GM21825 (cell line): ENCODE results near the gene CXCL17.
"Not testable (repeated sequence)": the region's sequence is repeated elsewhere in the genome, so short reads cannot be mapped to it uniquely, and the experiment has no call there.

Experiments used
- ATAC-seq: cut with Tn5 transposase; IDR thresholded peaks from one replicate; pipeline ENCODE4 v1.9.1; 2021; ENCODE audit warnings: mild to moderate bottlenecking, moderate library complexity; ENCODE audit not compliant: unreplicated experiment

The CXCL17 gene

DNA sequence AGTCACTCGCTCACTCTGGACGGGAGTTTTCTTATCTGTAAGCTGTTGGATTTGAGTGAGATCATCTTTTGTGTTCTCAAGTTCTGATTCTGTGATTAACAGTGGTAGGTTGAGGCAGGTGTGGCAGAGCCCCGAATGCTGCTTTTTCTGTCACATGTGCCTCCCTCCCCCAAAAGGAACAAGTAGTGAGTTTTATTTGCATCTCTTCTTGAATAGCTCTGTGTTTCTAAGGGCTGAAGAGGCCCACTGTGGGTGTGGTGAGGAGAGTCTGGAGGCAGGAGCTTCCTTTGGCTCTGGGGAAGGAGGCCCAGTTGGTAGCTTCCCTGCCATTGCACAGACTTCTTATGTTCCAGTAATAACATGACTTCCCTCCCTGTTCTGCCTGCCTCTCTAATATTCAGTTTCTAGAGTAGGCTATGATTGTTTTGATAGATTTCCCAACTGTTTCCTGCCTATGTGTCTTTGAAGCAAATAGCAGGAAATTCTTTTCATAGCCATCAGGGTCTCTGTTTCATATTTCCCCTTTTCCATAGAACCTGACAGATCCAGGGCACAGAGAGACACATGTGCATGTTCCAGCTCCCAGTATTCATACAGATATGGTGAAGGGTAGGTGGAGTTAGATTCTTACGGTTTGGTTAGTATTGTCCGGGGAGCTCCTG lies 23.9 kb upstream of the CXCL17 start:
- ATAC-seq = no peak

DNA sequence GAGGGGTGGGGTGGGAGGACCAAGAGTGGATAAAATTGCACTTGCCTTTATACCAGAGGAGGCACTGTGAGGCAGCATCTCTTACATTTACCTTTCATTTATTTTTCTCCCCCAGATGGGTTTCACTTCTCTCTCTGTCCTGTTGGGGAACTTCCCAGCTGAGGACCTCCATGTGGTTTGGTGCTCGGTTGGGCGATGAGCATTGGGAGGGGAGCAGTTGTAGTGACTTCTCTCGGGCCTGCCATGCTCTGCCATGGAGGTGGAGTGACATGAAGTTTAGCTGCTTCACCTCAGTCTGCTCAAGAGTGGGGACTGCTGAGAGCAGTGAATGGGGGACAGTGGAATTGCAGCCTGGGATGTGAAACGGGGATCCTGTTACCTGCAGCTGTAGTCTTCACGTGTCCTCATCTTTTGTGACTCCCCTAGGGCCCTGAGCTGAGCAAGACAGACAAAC lies 23.1 kb upstream of the CXCL17 start:
- ATAC-seq = no peak

DNA sequence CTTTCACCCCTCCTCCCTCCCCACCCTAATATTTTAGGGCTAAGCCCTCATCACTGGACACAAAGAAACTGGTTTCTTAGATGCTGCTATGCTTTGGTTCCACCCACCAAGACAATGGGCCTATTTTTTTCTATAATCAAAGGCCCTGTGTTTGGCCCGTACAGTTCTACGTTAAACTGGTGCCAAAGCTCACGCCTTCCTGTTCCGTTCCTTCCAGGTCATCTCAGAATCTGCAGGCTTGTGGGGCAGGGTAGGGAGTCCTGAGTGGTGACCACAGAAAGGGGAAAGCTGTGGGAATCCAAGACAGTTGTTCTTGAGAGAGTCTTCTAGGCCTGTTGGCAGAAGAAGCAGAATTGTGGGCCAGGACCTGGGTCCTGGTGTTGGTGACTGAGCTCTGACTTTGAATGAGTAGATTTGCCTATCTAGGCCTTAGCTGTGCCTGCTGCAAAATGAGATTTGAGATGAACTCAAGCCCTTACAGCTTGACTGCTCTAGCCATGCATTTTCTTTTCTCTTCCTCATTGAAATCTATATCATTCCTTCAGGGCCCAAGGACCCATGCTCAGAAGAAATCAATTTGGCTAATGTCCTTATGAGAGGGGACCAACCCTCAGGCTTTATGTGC lies 19.1 kb upstream of the CXCL17 start:
- ATAC-seq = no peak

DNA sequence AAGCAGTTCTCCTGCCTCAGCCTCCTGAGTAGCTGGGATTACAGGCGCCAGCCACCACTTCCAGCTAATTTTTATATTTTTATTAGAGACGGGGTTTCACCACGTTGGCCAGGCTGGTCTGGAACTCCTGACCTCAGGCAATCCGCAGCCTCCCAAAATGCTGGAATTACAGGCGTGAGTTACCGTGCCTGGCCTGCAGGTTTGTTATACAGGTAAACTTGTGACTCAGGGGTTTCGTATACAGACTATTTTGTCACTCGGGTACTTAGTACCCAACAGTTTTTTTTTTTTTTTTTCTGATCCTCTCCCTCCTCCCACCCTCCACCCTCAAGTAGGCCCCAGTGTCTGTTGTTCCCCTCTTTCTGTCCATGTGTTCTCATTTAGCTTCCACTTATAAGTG lies 18.5 kb upstream of the CXCL17 start:
- ATAC-seq = not testable (repeated sequence)

GRCh38 chr19:42459926-42460325 lies 17.2 kb upstream of the CXCL17 start:
- ATAC-seq = no peak

- ATAC-seq = no peak
These were observed 12.9 kb upstream of the CXCL17 start for GRCh38 chr19:42455621-42456081.

- ATAC-seq = no peak
These were observed 12.3 kb upstream of the CXCL17 start for GRCh38 chr19:42455086-42455485.

GRCh38 chr19:42452590-42452989 lies 9.8 kb upstream of the CXCL17 start:
- ATAC-seq = no peak

- peak; percentile 75 for ATAC-seq
These were observed 7.7 kb upstream of the CXCL17 start for GRCh38 chr19:42450314-42450934.

DNA sequence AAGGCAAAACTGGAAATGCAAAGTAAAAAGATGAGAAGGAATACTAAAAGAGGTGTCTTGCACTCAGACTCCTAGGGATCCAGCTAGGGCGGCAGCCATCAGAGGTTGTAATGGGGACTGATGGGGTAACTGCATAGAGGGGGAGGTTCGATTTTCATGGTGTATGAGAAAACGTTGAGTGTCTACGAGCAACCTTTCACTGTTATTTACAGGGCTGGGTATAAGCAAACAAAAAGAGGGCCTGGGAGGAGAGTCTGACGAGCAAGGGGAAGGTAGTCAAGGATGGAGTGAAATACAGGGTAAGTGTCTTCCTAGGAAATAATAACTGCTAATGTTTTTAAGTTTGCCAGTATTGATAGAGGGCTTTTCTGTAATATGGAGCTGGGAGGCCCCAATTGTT lies 5.6 kb upstream of the CXCL17 start:
- not testable (repeated sequence) for ATAC-seq

- ATAC-seq = no peak
These were observed 3.2 kb upstream of the CXCL17 start for GRCh38 chr19:42445948-42446347.

DNA sequence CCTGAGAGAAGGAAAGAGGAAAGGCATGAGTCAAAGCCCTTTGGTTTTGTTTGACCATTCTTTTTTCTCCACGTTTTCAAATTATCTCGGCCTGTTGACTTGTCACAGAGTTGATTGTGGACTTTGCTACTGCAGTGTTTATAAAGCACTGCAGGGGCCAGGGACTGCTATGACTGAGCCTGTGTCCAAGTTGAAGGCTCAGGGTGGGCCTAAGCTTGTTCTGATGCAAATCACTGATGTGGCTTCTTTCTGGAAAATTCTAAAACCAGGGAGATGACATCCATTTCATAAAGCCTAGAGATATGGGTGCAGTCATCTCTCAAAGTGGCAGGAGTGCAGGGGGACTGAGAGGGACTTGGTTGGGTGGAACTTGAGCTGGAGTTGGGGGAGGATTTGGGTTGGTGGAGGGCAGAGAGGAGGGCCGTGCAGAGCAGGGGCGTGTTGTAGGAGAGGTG lies 1.2 kb upstream of the CXCL17 start:
- no peak for ATAC-seq

DNA sequence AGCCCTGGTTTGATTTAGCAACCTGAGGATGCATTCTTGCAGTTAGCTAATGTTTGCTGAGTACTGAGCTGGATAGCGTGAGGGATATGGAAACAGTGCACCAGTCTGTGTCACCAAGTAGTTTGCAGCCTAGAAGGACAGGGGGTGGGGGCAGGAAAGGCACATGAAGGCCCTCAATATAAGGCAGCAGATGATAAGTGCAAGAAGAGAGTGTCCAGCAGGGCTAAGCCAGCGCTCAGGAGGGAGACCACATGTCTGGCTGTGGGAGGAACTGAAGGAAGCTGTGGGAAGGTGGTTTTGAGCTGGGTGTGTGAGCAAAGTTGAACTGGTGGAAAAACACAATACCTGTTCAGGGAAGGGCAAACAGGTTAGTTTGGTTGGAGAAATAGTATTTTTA lies 1.7 kb downstream of the CXCL17 start:
- no peak for ATAC-seq

GRCh38 chr19:42440357-42441048 lies 2.2 kb downstream of the CXCL17 start:
- no peak for ATAC-seq

DNA sequence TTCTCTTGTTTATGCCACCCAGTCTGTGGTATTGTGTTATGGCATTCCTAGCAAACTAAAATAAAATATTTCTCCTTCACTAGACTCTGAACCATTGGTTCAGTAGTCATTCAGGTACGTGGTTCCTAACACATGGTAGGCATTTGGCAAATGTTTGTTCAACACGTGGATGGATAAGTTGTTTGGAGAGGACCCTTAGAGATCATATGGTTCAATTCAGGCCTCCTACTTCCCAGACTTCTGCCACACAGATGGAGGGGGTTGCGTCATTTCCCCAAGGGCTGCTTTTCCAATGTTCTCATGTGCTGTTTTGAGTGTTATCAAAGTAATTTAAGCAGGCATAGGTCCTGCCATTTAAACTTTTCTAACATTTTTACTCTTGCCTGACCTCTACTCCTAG lies 6.7 kb downstream of the CXCL17 start:
- ATAC-seq = no peak

DNA sequence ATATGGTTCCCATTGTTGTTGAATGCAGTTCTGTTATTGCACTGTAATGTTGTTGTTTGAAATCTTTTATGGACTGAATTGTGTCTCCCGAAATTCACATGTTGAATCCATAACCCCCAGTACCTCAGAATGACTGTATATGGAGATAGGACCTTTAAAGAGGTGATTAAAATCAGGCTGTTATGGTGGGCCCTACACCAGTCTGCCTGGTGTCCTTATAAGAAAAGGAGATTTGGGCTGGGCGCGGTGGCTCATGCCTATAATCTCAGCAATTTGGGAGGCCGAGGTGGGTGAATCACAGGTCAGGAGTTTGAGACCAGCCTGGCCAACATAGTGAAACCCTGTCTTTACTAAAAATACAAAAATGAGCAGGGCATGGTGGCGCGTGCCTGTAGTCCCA lies 7.4 kb downstream of the CXCL17 start:
- no peak for ATAC-seq

- no peak for ATAC-seq
These were observed 9.1 kb downstream of the CXCL17 start for GRCh38 chr19:42433503-42434260.

DNA sequence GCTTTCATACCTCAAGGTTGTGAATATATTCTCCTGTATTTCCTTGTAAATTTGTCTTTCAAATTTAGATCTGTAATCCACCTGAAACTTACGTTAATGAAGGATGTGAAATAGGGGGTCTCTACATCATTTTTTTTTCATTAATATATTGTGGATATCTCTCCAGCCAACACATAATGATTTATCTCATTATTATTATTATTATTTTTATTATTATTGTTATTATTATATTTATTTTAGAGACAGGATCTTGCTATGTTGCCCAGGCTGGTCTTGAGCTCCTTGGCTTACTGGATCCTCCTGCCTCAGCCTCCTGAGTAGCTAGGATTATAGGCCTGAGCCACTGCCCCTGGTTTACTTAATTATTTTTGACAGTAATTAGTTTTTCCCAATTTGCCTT lies 11.3 kb downstream of the CXCL17 start:
- no peak for ATAC-seq

GRCh38 chr19:42428676-42429075 lies 14.1 kb downstream of the CXCL17 start:
- no peak for ATAC-seq

DNA sequence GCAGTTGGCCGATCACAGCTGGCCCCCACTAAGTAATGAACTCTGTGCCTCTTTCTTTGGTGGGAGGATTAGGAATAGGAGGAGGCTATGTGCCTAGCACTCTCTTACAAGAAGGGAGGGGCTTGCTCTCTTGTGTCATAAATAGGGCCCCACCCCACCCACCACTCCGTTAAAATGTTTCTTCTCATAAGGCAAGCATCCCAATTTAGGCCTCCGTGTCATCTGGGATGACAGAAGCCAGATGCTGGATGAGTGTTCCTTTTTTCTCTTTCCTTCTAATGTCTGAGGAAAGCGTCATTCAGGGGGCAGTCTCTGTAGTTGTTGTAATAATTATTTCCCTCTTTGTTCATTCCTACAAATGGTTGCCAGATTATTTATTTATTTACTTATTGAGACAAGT lies 15.4 kb downstream of the CXCL17 start, which contains the start of gene LIPE:
TSS of gene LIPE (minus strand) at position 76 of the 400 bp plus-strand sequence. CDS start 239 bp downstream, outside the sequence.
- ATAC-seq = no peak

- ATAC-seq = no peak
These were observed 16.1 kb downstream of the CXCL17 start for GRCh38 chr19:42426643-42427042.
